CMK (cell line): ENCODE data around the gene DIP2C.
A peak's percentile ranks its signal among the peaks of the same experiment; 100 is the strongest.
"Not testable (repeated sequence)": the region's sequence is repeated elsewhere in the genome, so short reads cannot be mapped to it uniquely, and the experiment has no call there.

ENCODE experiments used
- DNase-seq: peaks from one replicate; pipeline ENCODE4 v3.0.0-alpha.2; 2010; ENCODE audit warnings: low read depth

Gene DIP2C

DNA sequence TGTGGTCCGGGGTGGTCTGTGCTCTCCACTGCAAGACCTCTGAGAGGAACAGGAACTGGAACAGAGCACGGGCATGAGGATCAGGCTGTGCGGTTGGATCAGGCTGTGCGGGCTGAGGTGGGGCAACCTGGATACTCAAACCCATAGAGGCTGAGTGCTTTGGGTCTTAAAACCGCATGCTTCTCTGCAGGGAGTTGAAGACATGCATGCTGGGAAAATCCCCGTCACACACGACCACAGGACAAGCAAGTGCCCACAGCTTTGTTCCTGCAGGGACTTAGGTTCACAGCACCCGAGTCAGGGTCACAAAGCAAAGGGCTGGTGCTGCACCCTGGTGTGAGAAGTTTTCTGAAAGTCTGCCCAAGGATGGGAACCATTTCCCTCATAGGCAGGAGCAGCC is 333.0 kb downstream of the DIP2C start:
- no peak for DNase-seq

DNA sequence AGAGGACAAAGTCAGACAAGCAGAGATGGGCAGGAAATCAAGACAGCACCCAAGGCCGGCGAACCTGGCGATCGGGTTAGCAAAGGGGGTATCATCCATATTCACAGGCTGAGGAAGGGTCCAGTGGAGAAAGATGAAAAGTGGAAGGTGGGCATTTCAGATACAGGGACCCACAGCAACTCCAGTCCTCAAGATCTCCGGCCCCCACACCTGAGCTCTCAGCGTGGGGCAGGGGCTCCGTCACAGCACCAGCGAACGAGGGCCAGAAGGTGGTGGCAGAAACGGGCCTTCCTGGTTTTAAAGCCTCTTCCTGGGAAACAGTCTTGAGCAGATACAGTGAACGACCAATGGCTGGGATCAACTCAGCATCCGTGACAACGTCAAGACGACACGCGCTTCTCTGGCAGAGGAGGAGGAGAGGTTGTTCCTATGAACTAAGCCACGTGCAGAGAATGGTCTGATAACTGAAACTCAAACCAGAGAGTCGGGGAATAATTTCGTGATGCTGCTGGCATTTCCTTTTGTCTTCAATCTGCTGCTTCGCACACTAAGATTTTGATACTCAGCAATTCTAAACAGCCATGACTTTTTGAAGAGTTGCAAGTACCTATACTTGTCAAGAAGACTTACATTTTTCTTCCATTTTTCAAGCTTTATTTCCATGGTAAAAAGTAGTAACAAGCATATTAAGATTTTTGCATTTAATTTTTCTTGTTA is 334.4 kb downstream of the DIP2C start:
- DNase-seq, result no peak

- DNase-seq, result no peak
Observed at GRCh38 chr10:352476-353235, 336.8 kb downstream of the DIP2C start.

DNA sequence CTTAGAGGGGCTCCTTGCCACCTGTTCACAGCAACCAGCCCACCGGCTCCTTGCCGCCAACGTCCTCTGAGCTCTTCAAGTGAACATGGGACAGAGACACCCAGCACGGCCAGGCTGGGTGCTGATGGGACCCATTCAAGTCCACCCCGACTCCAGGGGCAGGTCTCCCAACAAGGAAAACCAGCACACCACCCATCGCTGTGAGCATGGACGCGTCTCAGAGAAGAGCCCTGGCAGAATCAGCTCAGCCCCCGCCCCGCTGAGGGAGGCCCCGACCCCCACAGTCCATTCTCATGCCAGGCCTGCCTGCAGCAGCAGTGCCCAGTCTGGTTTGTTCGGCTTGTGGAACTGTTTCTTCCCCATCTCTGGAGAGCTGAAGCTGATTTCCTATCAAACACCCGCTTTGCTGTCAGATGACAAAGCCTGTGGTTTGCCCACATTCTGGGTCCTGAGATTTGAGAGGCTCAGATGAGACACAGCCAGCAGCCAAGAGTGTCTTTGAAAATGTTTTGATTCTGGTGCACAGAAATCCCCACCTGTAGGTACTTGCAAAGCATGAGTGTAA is 337.6 kb downstream of the DIP2C start:
- no peak for DNase-seq

- no peak for DNase-seq
Observed at GRCh38 chr10:350981-351501, 338.4 kb downstream of the DIP2C start.

- no peak for DNase-seq
Observed at GRCh38 chr10:349081-349480, 340.4 kb downstream of the DIP2C start.

GRCh38 chr10:348456-348855 is 341.0 kb downstream of the DIP2C start:
- no peak for DNase-seq

DNA sequence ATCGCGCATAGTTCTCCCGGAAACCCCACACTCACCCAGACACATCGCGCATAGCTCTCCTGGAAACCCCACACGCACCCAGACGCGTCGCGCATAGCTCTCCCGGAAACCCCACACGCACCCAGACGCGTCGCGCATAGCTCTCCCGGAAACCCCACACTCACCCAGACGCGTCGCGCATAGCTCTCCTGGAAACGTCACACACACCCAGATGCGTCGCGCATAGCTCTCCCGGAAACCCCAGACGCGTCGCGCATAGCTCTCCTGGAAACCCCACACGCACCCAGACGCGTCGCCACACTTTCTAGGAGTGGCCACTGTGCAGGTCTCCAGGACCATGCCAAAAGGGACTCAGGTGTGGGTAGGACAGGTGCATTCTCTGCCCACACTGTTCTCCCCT is 341.7 kb downstream of the DIP2C start:
- DNase-seq, result not testable (repeated sequence)

- DNase-seq, result not testable (repeated sequence)
Observed at GRCh38 chr10:347190-347589, 342.3 kb downstream of the DIP2C start.

- DNase-seq, result no peak
Observed at GRCh38 chr10:344582-345200, 344.8 kb downstream of the DIP2C start.

GRCh38 chr10:343231-344220 is 345.9 kb downstream of the DIP2C start:
- DNase-seq, result no peak

- DNase-seq, result no peak
Observed at GRCh38 chr10:341081-341740, 348.3 kb downstream of the DIP2C start.

DNA sequence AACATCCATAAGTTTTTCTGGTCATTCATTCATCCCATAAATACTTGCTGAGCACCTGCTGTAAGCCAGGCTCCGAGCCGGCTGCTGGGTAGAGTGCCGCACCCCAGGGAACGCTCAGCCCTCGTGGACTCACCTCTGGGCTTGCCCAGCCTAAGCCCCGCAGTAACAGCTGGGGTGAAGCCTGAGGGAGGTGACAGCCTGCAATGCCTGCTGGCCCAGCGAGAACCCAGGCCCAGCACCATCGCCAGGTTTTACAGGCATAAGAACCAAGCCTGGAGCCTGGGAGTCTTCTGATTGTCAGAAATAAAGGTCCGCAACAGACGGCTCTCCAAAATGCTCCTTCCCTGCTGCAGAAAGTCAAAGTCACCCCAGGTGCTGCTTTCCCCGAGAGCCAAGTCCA is 348.8 kb downstream of the DIP2C start:
- DNase-seq, result no peak

GRCh38 chr10:339038-339391 is 350.5 kb downstream of the DIP2C start:
- DNase-seq, result no peak

DNA sequence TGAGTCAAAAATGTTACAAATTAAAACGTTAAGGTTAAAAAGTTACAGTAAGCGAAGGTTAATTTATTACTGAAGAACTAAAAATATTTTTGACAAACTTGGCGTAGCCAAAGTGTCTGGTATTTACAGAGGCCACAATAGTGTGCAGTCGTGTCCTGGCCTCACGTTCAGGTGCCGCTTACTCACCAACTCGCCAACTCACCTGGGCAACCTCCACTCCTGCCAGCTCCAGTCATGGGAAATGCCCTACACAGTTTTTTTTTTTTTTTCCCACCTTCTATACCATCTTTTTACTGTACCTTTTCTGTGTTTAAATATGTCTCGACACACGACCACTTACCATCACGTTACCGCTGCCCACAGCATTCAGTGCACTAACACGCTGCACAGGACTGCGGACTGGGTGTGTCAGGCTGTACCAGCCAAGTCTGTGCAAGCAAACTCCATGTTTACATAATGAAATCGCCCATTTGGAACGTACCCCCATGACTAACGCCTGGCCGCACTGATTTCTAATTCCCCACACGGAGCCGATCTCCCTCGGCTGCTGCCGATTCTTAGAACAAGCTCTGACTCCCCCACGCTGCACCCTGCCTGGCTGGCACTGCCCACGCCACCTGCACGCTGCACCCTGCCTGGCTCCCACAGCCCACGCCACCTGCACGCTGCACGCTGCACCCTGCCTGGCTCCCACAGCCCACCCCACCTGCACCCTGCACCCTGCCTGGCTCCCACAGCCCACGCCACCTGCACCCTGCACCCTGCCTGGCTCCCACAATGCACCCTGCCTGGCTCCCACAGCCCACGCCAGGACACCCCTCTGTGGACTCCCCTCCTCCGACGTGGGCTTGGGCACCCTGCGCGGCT is 351.1 kb downstream of the DIP2C start:
- DNase-seq, result no peak

GRCh38 chr10:336247-336646 is 353.2 kb downstream of the DIP2C start:
- no peak for DNase-seq

DNA sequence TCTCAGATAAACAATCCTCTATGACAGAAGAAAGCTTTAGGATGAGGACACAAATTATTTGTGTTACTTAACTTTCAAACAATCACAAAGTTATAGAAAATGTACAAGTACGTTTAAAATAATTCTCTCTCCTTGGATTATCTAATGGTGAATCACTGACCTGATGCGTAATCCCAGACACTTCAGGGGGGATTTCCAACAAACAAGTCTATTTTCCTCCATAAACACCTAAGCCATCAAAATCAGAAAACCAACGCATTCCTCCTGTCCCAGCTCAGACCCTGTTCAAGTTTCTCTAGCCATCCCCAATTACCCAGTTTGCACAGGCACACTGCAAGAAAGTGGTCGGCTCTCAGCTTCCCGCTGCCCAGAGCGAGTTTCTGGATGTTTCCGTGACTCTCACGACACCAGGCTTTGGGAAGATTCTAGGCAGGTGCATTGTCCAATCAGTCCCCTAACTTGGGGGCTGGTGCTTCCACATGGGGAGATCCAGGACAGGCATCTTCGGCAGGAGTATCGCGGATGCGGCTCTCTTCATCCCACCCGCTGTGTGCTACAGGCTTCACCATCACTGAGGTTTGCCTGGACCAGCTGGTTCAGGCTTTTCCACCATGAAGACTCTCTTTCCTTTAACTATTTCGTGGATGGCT is 354.2 kb downstream of the DIP2C start:
- DNase-seq, result no peak

- DNase-seq, result no peak
Observed at GRCh38 chr10:331186-331585, 358.3 kb downstream of the DIP2C start.

GRCh38 chr10:329361-330099 is 359.9 kb downstream of the DIP2C start:
- peak; percentile 24 for DNase-seq
